ENCODE measurements around the gene ASAH2B.
"Not testable (repeated sequence)": the region's sequence is repeated elsewhere in the genome, so short reads cannot be mapped to it uniquely, and the experiment has no call there.

Gene ASAH2B

DNA sequence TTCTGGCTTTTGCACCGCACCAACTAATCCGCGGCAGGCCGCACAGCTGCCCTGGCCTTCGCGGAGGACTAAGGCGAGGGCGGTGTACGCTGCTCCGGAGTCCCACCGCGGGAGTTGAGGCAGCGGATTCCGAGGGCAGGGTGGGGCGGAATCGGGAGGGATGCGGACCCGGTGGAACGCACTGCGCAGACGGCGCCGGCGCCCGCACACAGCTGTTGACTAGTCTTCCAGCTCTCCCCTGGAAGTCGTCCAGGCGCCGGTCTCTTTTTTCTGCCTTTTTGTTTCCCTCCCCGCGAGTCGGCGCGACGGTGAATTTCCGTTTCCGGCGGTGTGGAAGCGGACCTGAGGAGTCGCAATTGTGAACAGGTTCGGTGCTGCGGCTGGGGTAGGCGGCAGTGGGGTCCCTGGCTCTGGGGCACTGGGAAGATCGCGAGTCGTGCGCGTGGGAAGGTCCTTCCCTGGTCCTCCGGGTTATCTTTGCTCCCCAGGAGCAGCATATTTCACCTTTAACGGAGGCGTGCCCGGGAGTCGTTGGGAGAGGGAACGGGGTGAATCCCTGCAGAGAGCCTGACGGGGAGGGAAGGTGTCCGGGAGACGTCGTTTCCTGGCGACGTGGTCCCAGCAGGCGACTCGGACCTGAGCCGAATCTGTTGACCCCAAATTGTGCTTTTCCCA lies at the start of gene ASAH2B:
Gene ASAH2B, plus strand, starts transcription at position 319 of the 675 bp plus-strand sequence. CDS start 5,195 bp downstream, outside the sequence.
- DNase-seq = peak; percentile 39 to 66

GRCh38 chr10:50697819-50698218 lies 41.9 kb upstream of the ASAH2B start:
- not testable (repeated sequence) for DNase-seq

- DNase-seq = not testable (repeated sequence)
These were observed 37.8 kb upstream of the ASAH2B start for GRCh38 chr10:50701947-50702346.

DNA sequence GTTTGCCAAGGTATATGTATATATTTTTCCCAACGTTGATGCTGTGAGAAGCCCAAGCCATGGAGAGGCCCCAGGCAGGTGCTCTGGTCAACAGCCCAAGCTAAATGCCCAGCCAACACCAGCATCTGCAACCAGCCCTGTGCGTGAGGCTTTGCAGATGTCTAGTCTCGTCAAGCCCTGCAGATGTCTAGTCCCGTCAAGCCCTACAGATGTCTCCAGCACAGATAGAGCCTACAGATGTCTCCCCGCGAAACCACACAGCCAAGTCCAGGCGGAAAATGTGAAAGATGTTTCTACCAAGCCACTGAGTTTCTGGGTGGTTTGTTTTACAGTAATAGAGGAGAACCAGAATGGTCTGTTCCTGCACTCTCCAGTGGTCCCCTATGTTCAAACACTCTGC lies 36.7 kb upstream of the ASAH2B start:
- not testable (repeated sequence) for DNase-seq

GRCh38 chr10:50704436-50705079 lies 35.2 kb upstream of the ASAH2B start:
- not testable (repeated sequence) for DNase-seq

- DNase-seq = not testable (repeated sequence)
These were observed 33.7 kb upstream of the ASAH2B start for GRCh38 chr10:50706006-50706405.

DNA sequence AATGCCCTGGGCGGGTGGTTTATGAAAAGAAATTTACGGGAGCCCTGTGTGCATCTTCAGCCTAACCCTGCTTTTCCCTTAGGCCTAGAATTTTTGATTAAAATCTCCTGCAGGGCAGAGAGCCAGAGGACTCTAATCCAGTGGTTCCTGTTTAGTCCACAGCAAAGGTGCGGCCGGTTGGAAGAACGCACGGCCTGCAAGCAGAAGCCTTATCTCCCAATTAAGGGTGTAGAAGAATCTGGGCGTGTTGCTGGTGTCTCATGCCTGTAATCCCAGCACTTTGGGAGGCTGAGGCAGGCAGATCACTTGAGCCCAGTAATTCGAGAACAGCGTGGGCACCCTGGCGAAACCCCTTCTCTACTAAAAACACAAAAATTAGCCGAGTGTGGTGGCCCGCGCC lies 29.5 kb upstream of the ASAH2B start:
- DNase-seq = not testable (repeated sequence)

GRCh38 chr10:50723812-50724211 lies 15.9 kb upstream of the ASAH2B start:
- DNase-seq = not testable (repeated sequence)

DNA sequence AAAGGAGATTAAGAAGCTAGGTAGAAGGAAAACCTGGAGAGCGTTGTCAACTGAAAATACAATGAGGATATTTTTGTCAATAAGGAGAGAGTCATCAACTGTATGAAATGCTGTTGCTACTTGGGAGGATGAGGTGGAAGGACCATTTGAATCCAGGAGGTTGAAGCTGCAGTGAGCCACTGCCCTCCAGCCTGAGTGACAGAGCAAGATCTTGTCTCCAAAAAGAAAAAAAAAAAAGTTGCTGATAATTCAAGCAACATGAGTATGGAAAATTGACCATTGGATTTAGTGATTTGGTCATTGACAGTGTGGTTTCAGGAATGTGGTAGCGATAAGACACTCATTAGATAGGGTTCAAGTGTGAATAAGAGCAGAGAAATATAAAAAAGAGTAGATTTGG lies 11.6 kb upstream of the ASAH2B start:
- DNase-seq = not testable (repeated sequence)

DNA sequence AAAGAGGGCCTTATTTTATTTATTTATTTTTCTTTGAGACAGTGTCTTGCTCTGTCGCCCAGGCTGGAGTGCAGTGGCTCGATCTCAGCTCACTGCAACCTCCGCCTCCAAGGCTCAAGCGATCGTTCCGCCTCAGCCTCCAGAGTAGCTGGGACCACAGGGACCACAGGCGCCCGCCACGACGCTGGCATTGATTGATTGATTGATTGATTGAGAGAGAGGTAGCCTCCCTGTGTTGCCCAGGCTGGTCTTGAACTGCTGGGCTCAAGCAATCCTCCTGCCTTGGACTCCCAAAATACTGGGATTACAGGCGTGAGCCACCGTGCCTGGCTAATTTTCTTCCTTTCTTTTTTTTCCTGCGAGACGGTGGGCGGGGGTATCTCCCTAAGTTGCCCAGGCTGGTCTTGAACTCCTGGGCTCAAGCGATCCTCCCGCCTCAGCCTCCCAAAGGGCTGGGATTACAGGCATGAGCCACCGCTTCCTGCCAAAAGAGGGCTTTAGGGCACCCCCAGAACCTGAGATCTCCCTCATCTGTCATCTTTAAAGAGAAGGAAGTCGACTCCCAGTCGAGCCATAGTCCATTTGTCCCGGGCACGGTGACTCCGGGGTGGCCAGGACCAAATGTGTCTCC lies 634 bp upstream of the ASAH2B start:
- not testable (repeated sequence) for DNase-seq

DNA sequence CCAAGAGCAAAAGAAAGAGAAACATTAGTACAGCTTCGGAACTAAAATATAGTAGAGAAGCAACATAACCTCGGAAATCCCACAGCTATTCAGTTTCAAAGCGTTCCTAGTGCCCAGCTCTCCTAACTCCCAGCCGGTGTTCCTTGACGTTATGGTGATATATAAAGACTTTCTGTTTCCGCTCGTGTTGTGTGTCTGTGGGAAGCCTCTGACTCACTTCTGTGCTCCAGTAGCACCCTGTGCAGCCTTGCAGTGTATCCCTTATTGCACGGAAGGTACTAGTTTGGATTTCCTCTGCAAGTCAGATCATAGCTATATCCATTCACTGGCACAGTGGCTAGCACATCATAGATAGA lies 535 bp downstream of the ASAH2B start:
- DNase-seq = peak; percentile 28 to 40

DNA sequence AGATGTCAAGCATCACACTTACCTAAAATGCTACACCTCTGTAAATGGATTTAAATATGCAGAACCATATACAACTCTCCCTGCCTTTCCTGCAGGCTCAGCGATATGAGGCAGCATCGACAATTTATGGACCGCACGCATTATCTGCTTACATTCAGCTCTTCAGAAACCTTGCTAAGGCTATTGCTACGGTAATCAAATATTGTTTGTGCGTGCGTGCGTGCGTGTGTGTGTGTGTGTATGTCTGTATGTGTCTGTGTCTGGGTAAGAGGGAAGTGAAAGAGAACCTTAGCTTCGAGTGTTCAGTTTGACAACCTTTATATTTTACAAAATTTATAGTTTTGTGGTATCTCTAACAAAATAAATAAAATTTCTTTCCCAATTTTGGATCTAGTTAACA lies 3.1 kb downstream of the ASAH2B start:
- not testable (repeated sequence) for DNase-seq

- DNase-seq = not testable (repeated sequence)
These were observed 27.2 kb downstream of the ASAH2B start for GRCh38 chr10:50766774-50767513.

DNA sequence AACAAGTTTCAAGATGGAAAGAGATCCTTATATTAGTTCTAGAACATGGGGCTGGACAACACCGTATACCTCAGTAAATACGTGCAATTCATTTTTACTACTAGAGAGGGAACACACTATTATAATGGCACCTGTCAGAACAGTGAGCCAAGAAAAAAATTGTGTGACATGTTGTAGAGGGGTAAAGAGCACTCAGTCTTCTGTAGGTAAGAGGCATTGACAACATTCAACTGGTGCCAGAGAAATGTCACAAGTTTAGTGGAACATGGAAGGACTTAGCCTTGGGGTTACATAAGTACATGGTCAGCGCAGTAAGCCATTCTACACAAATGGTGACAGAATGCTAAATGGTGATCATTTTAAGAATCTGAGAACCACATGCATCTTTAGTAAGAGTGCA lies 32.3 kb downstream of the ASAH2B start:
- DNase-seq = not testable (repeated sequence)

GRCh38 chr10:50774868-50775267 lies 35.1 kb downstream of the ASAH2B start:
- DNase-seq = not testable (repeated sequence)

GRCh38 chr10:50780036-50780435 lies 40.3 kb downstream of the ASAH2B start:
- DNase-seq = not testable (repeated sequence)

DNA sequence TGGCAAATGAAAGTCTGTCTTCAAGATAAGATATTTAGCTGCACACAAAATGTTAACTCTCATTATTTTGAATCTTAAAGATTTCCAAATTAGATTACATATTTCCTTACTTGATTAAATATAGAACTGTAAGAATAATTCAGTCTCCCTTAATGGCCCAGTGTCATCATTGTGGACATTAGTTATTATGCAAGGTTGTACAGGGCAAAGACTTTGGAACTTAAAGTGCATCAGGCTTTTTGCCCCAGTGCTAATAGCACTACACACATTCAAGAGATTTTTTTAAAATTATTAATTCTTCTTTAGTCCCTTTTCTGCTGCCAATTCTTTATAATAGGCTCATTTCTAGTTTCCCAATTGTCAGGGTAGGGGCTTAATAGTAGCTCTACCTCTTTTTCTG lies 42.3 kb downstream of the ASAH2B start:
- not testable (repeated sequence) for DNase-seq

- peak in 1 of 2 experiments; percentile 8 for DNase-seq
These were observed 48.2 kb downstream of the ASAH2B start for GRCh38 chr10:50787962-50788361.

- DNase-seq = peak in 1 of 2 experiments; percentile 21
These were observed 49.5 kb downstream of the ASAH2B start for GRCh38 chr10:50788951-50789945.

DNA sequence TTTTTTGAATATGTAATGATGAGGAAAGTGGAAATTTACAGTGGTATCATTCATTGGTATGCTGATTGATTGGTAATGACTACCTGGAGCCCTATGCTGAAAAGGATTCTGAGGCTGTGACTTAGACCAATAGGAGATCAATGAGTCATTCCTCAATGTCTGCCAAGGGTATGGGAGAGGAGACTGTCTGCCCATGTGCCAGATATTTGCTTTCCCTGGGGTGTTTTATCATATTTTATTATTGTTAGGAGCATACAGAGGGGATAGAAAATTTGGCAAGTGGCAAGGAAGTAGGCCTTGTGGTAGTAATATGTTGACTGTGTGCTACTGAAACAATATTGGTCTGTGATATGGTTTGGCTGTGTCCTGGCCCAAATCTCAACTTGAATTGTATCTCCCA lies 54.8 kb downstream of the ASAH2B start:
- no peak for DNase-seq

- DNase-seq = no peak
These were observed 57.0 kb downstream of the ASAH2B start for GRCh38 chr10:50796693-50797092.

DNA sequence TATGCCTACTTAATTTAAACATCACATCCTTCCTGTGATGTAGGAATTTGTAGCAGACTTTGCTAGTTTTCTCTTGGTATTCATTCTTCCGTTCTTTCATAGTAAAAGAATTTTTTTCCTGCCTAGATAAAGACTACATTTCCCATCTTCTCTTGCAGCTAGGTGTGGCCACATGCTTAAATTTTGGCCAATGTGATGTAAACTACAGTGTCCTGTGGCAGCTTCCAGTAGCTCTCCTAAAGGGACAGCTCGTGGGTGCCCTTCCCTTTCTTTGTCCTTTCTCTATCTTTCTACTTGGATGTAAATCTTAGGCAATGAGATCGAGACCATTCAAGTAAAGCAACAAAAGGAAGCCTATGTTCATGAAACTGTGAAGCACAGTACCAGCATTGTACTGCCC lies 58.6 kb downstream of the ASAH2B start:
- DNase-seq = no peak

All from NCI-H526 (cell line).